ENCODE results near the gene POLA1. TPM values are rescaled to one million over a fixed set of nuclear protein-coding genes. Genes with fewer than 3 reads are reported as not detected.
A peak's percentile ranks its signal among the peaks of the same experiment; 100 is the strongest.

Gene POLA1
- total and polyA plus RNA-seq, 3 experiments from 2014 or later, result 6.2 to 43.1 (median 42.5) TPM

DNA sequence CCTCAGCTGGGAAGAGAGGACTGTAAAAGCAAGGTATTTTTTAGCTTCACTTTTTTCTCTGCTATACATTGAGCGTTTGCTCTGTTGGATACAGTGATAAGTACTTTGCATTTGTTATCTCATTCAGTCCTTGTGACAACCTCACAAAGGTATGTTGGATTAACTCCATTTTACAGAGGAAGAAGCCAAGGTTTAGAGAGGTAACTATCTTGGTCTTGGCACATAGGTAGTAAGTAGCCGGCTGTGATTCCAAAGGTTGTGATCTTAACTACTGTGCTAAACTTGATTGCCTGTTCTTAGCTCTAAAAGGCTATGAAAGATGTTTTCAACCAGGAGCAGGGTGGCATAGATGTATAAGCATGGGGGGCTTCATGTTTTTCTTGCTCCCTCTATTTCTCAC is 134.4 kb downstream of the POLA1 start:
- H3K9me3 ChIP-seq (ENCODE audit: low read length), result no peaks in the 10 kb centered on the region
- no peak overlapping the region for H3K4me3 ChIP-seq (ENCODE audit: low read length)
- H3K27ac Mint-ChIP-seq, result no peak overlapping the region
- ChIA-PET POLR2A (no interaction called here), CTCF (no interaction called here)
- H3K4me1 Mint-ChIP-seq, result no peaks in the 10 kb centered on the region
- no peaks in the 10 kb centered on the region for H3K9me3 Mint-ChIP-seq
- H3K36me3 ChIP-seq (ENCODE audit: insufficient read depth, low read length), result no peaks in the 10 kb centered on the region
- DNase-seq, result no peak
- H3K36me3 Mint-ChIP-seq, result peaks cover 4 to 47% (median 17%) of the 10 kb centered on the region in 3 donors
- H3K27me3 Mint-ChIP-seq, result peaks cover 0 to 2% of the 10 kb centered on the region in 2 donors
- no peaks in the 10 kb centered on the region for H3K27me3 ChIP-seq (ENCODE audit: insufficient read depth, low read length, poor library complexity, severe bottlenecking)
- no peaks in the 10 kb centered on the region for H3K4me1 ChIP-seq (ENCODE audit: insufficient read depth, low read length)
- H3K27ac ChIP-seq (ENCODE audit: low read depth, low read length), result no peak overlapping the region
- no peak overlapping the region for H3K4me3 Mint-ChIP-seq

DNA sequence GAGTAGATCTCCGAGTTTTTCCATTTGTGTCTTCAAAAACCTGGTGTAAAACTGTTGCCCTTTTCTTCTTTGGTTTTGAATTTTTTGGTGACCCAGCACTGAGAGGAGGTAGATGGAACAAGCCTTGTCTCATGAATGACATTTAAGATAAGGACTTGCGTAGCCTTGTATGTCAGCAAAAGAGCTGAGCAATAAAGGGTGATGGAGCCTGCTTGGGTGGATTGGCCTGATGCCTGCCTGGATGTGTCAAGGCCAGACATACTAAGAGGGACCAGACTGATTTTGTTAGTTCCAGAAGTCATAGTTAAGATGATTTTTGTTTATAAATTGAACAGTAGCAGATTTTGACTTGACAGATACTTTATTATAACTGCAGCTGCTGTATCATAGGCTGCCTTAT is 134.9 kb downstream of the POLA1 start:
- no peak for DNase-seq
- Mint-ChIP-seq H3K4me3 (no peak overlapping the region), H3K4me1 (no peaks in the 10 kb centered on the region), H3K27me3 (peaks cover 0 to 2% of the 10 kb centered on the region in 2 donors), H3K27ac (no peak overlapping the region), H3K9me3 (no peaks in the 10 kb centered on the region), H3K36me3 (peaks cover 4 to 48% (median 17%) of the 10 kb centered on the region in 3 donors)
- no peak overlapping the region for H3K4me3 ChIP-seq (ENCODE audit: low read length)
- no peaks in the 10 kb centered on the region for H3K36me3 ChIP-seq (ENCODE audit: insufficient read depth, low read length)
- H3K27ac ChIP-seq (ENCODE audit: low read depth, low read length), result no peak overlapping the region
- CTCF ChIA-PET, result no interaction called here
- no peaks in the 10 kb centered on the region for H3K4me1 ChIP-seq (ENCODE audit: insufficient read depth, low read length)
- no peaks in the 10 kb centered on the region for H3K9me3 ChIP-seq (ENCODE audit: low read length)
- POLR2A ChIA-PET, result no interaction called here
- no peaks in the 10 kb centered on the region for H3K27me3 ChIP-seq (ENCODE audit: insufficient read depth, low read length, poor library complexity, severe bottlenecking)

DNA sequence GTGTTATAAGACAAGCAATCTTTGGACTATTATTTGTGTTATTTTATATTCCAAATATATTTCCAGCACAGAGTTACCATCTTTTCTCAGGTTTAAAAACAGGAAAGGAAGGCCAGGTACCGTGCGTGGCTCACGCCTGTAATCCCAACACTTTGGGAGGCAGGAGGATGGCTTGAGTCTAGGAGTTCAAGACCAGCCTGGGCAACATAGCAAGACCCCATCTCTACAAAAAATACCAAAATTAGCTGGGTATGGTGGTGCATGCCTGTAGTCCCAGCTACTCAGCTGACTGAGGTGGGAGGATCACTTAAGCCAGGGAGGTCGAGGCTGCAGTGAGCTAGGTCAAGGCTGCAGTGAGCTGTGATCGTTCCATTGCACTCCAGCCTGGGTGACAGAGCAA is 140.0 kb downstream of the POLA1 start:
- peaks cover 0 to 3% of the 10 kb centered on the region in 2 donors for H3K27me3 Mint-ChIP-seq
- CTCF ChIA-PET, result no interaction called here
- Histone ChIP-seq H3K9me3 (ENCODE audit: low read length) (no peaks in the 10 kb centered on the region), H3K4me1 (ENCODE audit: insufficient read depth, low read length) (no peaks in the 10 kb centered on the region), H3K4me3 (ENCODE audit: low read length) (no peak overlapping the region), H3K27ac (ENCODE audit: low read depth, low read length) (no peak overlapping the region), H3K27me3 (ENCODE audit: insufficient read depth, low read length, poor library complexity, severe bottlenecking) (no peaks in the 10 kb centered on the region), H3K36me3 (ENCODE audit: insufficient read depth, low read length) (no peaks in the 10 kb centered on the region)
- no peaks in the 10 kb centered on the region for H3K4me1 Mint-ChIP-seq
- no peak for DNase-seq
- H3K4me3 Mint-ChIP-seq, result no peak overlapping the region
- H3K27ac Mint-ChIP-seq, result no peak overlapping the region
- peaks cover 4 to 15% (median 4%) of the 10 kb centered on the region in 3 donors for H3K36me3 Mint-ChIP-seq
- H3K9me3 Mint-ChIP-seq, result no peaks in the 10 kb centered on the region
- POLR2A ChIA-PET, result no interaction called here

DNA sequence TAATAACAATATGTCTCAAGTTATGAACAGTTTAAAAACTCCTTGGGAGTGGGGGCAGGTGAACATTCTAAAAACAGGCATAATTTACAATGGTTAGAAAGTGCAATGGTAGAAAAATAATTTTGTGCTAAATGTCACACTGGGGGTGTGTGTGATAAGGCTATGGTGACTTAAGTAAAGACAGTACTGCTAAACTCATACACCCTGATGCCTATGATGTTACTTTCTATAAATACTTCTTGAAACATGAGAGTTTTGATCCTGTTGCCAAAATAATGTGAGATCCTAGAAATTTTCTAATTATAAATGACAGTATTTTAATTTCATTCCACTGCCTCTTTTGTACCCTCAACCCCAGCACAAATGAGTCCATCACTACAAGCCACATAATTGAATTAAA is 144.2 kb downstream of the POLA1 start:
- Histone ChIP-seq H3K27me3 (ENCODE audit: insufficient read depth, low read length, poor library complexity, severe bottlenecking) (no peaks in the 10 kb centered on the region), H3K4me3 (ENCODE audit: low read length) (no peak overlapping the region), H3K9me3 (ENCODE audit: low read length) (no peaks in the 10 kb centered on the region), H3K4me1 (ENCODE audit: insufficient read depth, low read length) (no peaks in the 10 kb centered on the region), H3K27ac (ENCODE audit: low read depth, low read length) (no peak overlapping the region), H3K36me3 (ENCODE audit: insufficient read depth, low read length) (no peaks in the 10 kb centered on the region)
- H3K27me3 Mint-ChIP-seq, result peaks cover 0 to 3% of the 10 kb centered on the region in 2 donors
- H3K27ac Mint-ChIP-seq, result peak overlapping the region in 1 of 8 donors; percentile 43
- CTCF ChIA-PET, result interaction anchor here (0.7 to 3.8 kb wide), 3 partner anchors 13 to 466 kb away, joined by 3 to 32 read pairs (median 3); no protein-coding TSS in a partner anchor
- H3K36me3 Mint-ChIP-seq, result peaks cover 0 to 9% (median 2%) of the 10 kb centered on the region in 3 donors
- POLR2A ChIA-PET, result no interaction called here
- DNase-seq, result no peak
- no peaks in the 10 kb centered on the region for H3K9me3 Mint-ChIP-seq
- H3K4me1 Mint-ChIP-seq, result no peaks in the 10 kb centered on the region
- H3K4me3 Mint-ChIP-seq, result no peak overlapping the region

DNA sequence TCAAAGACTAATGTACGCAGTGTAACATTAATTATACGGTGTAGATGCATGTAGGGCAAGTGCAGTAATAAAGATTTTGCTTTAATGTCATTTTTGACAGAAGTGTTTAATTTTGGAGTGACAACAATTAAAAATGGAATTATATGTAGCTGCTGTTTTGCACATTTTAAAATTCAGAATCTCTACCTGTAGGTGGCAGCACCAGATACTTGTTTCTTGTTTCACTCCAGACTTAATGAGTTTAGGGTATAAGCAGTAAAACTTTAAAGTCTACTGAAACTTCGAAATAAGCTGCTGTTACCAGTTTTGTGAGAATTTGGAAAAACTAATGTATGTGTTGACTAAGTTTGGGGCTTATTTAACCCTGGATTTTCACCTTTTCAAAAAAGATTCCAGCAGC is 144.9 kb downstream of the POLA1 start:
- Histone ChIP-seq H3K27me3 (ENCODE audit: insufficient read depth, low read length, poor library complexity, severe bottlenecking) (no peaks in the 10 kb centered on the region), H3K4me1 (ENCODE audit: insufficient read depth, low read length) (no peaks in the 10 kb centered on the region), H3K27ac (ENCODE audit: low read depth, low read length) (no peak overlapping the region), H3K4me3 (ENCODE audit: low read length) (no peak overlapping the region), H3K9me3 (ENCODE audit: low read length) (no peaks in the 10 kb centered on the region), H3K36me3 (ENCODE audit: insufficient read depth, low read length) (no peaks in the 10 kb centered on the region)
- Mint-ChIP-seq H3K27ac (peak overlapping the region in 1 of 8 donors; percentile 43), H3K4me1 (no peaks in the 10 kb centered on the region), H3K4me3 (no peak overlapping the region), H3K9me3 (no peaks in the 10 kb centered on the region), H3K36me3 (peaks cover 0 to 10% (median 2%) of the 10 kb centered on the region in 3 donors), H3K27me3 (peaks cover 0 to 3% of the 10 kb centered on the region in 2 donors)
- POLR2A ChIA-PET, result no interaction called here
- DNase-seq, result peak in 3 of 5 donors; percentile 1 to 35 (median 5)
- CTCF ChIA-PET, result interaction anchor here (0.7 to 3.8 kb wide), 5 partner anchors 11 to 467 kb away, joined by 3 to 32 read pairs (median 3); no protein-coding TSS in a partner anchor

DNA sequence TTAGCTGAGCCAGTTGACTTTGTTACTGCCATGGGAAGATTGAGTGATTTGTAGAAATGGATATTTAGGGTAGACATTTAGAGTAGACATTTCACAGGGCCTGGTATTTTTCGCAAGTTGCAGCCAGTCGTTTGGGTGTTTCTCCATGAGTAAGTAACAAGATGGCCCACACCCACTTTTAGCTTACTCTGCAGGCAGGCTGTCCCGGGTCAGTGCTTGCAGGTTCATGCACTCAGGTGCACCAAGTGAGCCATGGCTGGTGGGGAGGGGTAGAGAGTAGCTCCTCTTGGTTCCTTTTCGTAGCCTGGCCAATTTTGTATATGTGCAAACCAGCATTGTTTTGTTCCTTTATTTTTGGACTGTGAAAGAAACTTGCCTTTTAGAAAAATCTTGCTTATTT is 145.6 kb downstream of the POLA1 start:
- Histone ChIP-seq H3K9me3 (ENCODE audit: low read length) (no peaks in the 10 kb centered on the region), H3K27ac (ENCODE audit: low read depth, low read length) (no peak overlapping the region), H3K4me3 (ENCODE audit: low read length) (no peak overlapping the region), H3K27me3 (ENCODE audit: insufficient read depth, low read length, poor library complexity, severe bottlenecking) (no peaks in the 10 kb centered on the region), H3K4me1 (ENCODE audit: insufficient read depth, low read length) (no peaks in the 10 kb centered on the region), H3K36me3 (ENCODE audit: insufficient read depth, low read length) (no peaks in the 10 kb centered on the region)
- Mint-ChIP-seq H3K9me3 (no peaks in the 10 kb centered on the region), H3K27ac (peak overlapping the region in 1 of 8 donors; percentile 21), H3K4me3 (no peak overlapping the region), H3K4me1 (no peaks in the 10 kb centered on the region), H3K36me3 (peaks cover 0 to 10% (median 2%) of the 10 kb centered on the region in 3 donors), H3K27me3 (peaks cover 0 to 3% of the 10 kb centered on the region in 2 donors)
- no peak for DNase-seq
- POLR2A ChIA-PET, result no interaction called here
- CTCF ChIA-PET, result interaction anchor here (1.3 to 3.8 kb wide), 3 partner anchors 11 to 304 kb away, joined by 3 to 32 read pairs (median 7); no protein-coding TSS in a partner anchor

DNA sequence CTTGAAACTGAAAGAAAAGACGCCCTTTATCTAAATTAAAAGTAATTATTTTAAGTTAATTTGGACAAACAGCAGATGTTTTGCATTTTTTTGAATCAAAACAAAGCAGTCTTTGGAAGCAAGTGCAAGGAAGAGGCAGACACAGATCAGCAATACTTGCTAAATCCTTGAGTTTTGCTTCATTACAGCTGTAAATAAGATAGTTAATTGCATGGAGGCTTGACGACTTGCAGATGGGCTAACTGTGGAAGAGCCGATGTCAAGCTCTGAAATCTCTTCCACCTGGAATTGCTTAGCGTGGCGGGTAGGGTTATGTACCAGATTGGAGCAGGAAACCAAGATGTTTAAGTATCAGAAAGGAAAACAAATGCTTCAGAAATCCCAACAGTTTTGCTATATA is 148.8 kb downstream of the POLA1 start:
- Histone ChIP-seq H3K27ac (ENCODE audit: low read depth, low read length) (no peak overlapping the region), H3K9me3 (ENCODE audit: low read length) (no peaks in the 10 kb centered on the region), H3K4me3 (ENCODE audit: low read length) (no peak overlapping the region), H3K4me1 (ENCODE audit: insufficient read depth, low read length) (no peaks in the 10 kb centered on the region), H3K27me3 (ENCODE audit: insufficient read depth, low read length, poor library complexity, severe bottlenecking) (no peaks in the 10 kb centered on the region), H3K36me3 (ENCODE audit: insufficient read depth, low read length) (no peaks in the 10 kb centered on the region)
- no peaks in the 10 kb centered on the region for H3K4me1 Mint-ChIP-seq
- H3K36me3 Mint-ChIP-seq, result peaks cover 0 to 21% (median 2%) of the 10 kb centered on the region in 3 donors
- no peak overlapping the region for H3K27ac Mint-ChIP-seq
- H3K9me3 Mint-ChIP-seq, result no peaks in the 10 kb centered on the region
- ChIA-PET POLR2A (no interaction called here), CTCF (no interaction called here)
- peaks cover 0 to 2% of the 10 kb centered on the region in 2 donors for H3K27me3 Mint-ChIP-seq
- DNase-seq, result no peak
- no peak overlapping the region for H3K4me3 Mint-ChIP-seq

DNA sequence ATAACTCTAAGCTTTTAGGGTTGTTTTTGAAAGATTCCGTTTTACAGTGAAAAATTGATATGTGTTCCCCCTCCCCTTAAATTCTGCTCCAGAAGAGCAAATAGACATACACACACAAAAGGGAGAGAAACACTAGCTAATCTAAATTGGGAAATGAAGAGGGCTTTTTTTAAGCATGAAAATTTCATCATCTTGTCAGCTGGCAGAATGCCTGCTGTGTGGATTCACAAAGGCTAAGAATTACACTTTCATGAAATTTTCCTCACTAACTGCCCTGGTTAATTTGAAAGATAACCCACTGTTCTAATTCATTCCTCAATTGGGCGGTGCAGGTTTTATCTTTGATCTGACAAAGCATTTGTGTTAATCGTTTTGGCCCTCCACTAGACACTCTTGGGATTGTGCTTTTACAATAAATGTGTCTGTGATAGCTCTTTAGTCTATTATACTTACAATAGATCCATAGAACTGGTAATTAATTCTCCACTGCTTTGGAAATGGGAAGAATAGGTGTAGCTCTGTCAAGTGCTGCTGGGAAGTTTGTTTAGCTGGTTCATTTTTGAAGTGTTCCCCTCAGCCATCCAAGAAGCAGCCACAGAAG is 152.9 kb downstream of the POLA1 start:
- no peaks in the 10 kb centered on the region for H3K4me1 Mint-ChIP-seq
- H3K27me3 ChIP-seq (ENCODE audit: insufficient read depth, low read length, poor library complexity, severe bottlenecking), result no peaks in the 10 kb centered on the region
- no peaks in the 10 kb centered on the region for H3K9me3 Mint-ChIP-seq
- POLR2A ChIA-PET, result no interaction called here
- H3K27ac Mint-ChIP-seq, result no peak overlapping the region
- no peak overlapping the region for H3K4me3 Mint-ChIP-seq
- CTCF ChIA-PET, result no interaction called here
- no peaks in the 10 kb centered on the region for H3K36me3 ChIP-seq (ENCODE audit: insufficient read depth, low read length)
- H3K4me3 ChIP-seq (ENCODE audit: low read length), result no peak overlapping the region
- DNase-seq, result no peak
- H3K27ac ChIP-seq (ENCODE audit: low read depth, low read length), result no peak overlapping the region
- H3K36me3 Mint-ChIP-seq, result peaks cover 0 to 25% (median 2%) of the 10 kb centered on the region in 3 donors
- H3K4me1 ChIP-seq (ENCODE audit: insufficient read depth, low read length), result no peaks in the 10 kb centered on the region
- H3K27me3 Mint-ChIP-seq, result no peaks in the 10 kb centered on the region
- H3K9me3 ChIP-seq (ENCODE audit: low read length), result no peaks in the 10 kb centered on the region
